IPS DF 4.7 (cell line): ENCODE data around the gene DPP3.

Experiments
- DNase-seq: peaks from one replicate; pipeline ENCODE4 v3.0.0-alpha.2; 2013; ENCODE audit warnings: low spot score; ENCODE audit errors: extremely low read depth

The DPP3 gene

DNA sequence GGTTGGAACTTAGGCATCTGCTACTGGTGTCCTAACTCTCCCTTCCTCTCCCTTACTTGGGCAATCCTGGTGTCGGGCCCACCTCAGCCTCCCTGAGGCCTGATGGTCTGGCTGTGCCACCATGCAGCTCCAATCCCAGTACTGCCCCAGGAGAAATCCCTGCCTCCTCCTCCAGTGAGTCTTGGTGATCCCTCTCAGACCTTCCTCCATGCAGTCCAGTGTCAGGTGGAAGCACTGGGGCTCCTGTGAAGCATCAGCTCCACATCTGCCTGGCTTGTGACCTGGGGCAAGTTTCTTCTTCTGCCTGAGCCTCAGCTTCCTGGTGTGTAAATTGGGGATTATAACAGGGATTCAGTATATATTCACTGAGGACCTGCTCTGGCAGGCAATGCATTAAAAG lies 15.3 kb upstream of the DPP3 start:
- DNase-seq = no peak

DNA sequence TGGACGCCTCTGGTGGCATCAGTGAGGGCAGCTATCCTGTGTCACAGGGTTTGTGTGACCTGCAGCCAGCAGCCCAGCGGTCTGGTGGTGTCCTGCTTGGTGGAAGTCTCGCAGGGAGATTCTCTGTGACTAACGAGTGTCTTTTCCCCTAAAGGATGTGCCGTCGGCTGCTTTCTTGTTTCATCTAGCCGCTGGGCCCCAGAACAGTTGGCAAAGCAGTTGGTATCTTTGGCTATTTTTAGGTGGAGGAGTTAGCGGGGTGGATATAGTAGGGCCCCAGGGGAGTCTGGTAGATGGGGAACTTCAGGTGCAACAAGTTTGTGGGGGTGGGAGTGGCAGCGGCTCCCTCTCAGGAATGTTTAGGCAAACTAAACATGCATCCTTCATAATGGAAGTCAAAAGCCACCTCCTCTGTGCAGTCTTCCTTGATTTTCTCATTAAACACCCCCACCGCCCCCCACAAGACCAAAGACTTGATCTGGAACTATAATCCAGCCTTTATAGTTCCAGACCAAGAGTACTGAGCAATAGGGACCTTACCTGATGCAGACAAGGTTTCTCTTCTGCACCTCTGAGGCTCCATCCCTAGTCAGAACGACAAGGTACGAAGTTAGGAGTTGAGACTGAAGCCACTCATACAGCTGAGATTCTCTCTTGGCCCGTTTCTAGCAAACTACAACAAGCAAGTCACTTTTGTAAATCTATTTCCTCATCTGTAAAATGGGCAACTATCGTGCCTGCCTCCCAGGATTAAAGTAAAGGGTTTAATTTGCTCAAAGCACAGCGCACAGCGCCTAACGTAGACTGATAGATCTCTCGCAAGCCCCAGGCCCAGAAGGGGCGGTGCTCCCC lies 14.6 kb upstream of the DPP3 start:
- no peak for DNase-seq

DNA sequence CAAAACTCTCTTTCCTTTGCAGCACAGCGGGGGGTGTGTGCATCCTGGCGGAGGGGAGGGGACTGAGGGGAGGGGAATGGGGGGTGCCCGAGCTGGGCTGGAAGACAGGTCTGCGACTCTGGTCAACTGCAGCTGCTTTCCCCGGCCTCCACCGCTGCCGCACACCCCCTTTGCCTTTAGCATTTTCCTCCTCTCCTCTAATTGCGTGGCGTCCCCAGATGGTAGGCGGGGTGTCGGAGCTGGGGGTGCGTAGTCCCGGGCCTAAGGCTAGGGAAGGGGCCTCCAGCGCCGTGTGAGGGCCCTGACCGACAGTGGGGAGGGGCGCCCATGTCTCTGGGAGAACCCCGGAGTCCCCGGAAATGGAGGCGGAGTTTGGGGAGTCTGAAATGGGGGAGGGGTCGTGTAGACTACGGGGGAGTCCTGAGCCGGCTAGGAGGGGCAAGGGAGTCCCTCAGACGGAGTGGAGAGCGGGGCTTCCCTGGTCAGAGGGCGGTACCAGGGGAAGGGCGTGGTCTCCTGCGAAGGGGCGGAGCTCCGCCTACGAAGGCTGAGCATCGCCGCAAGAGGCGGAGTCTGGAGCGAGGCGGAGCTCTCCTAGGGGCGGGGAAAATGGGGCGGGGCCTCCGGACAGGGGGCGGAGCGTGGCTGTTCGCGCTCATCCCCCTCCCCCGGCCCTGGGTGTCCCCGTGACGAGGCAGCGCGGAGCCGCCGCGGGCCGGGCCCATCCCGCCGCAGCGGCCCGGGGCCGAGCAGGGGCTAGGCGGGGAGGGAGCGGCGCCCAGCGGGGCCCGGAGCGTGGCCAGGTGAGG lies 13.8 kb upstream of the DPP3 start, which contains the start of gene PELI3:
Gene PELI3, plus strand, starts transcription at position 681 of the 809 bp plus-strand sequence. CDS start 1,224 bp downstream, outside the sequence.
- DNase-seq = peak; percentile 66

DNA sequence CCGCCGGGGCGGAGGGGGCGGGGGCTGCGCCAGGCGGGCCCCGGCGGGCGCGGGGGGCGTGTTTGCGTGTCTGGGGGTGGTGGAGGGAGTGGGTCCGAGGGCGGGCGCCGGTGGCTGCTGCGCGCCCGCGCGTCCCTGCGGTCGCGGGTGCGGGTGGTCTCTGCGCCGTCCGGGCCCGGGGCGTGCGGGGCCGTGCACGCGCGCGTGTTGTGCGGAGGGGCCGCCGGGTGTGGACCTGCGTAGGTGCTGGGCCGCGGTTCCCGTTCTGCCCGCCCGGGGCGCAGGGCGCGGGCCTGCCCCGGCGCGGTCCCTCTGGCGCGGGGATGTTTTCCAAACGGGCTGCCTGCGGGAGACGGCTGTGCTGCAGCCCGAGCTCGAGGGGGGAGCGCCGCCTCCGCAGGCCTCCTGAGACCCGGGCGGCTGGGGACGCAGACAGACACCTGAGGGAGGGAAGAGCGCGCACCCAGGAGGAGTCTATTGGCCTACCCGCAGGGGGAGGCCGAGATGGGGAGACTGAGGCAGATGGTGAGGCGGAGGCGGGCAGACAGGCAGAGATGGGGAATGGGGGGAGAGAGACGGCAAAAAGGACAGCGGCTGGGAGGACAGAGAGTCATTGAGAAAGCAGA lies 13.1 kb upstream of the DPP3 start:
- no peak for DNase-seq

DNA sequence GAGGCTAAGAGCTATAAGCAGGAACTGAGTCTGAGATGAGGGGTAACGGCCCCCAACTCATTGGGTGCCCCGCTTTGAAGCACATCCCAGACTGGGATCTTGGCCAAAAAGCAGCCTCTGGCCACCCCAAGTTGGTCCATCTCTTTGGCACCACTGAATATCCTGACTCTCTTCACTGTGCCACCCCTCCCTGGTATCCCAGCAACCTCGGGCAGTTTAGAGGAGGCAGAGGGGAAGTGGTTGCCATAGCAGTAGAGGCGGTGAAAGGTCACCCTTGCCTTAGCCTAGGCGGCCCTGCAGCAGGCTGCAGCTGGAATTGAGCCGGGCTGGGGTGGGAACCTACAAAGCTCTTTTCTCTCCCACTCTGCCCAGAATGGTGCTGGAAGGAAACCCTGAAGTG lies 12.5 kb upstream of the DPP3 start:
- no peak for DNase-seq

DNA sequence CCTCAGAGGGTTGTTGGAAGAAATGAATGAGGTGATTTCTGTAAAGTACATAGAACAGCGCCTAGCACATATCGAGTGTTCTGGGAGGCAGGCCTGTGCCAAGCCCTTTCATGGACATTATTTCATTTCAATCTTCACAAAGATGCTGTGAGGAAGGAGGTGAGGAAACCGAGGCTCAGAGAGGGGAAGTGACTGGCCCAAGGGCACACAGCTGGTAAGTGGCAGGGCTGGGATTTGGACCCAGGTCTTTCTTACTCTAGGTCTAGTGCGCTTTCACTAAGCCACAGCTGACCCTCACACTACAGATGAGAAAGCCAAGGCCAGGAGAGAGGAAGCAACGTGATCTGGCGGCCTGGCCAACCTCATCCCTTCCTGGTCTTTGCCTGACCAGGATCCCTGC lies 11.5 kb upstream of the DPP3 start:
- no peak for DNase-seq

DNA sequence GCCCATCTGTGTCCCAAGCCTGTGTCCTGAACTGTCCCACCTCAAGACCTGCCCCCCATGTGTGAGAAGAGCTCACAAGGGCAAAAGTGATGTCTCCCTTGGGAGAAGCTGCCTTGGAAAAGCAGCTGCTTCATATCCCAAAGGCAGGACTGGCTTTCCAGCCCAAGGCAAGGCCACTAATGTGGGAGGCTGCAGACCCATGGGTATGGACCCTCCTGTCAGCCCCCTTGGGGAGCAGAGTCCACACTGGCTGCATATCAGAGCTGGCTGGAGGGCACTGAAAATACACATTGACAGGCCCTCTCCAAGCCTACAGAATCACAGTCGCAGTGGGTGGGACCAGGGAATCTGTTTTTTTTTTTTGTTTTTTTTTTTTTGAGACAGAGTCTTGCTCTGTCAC lies 10.8 kb upstream of the DPP3 start:
- no peak for DNase-seq

DNA sequence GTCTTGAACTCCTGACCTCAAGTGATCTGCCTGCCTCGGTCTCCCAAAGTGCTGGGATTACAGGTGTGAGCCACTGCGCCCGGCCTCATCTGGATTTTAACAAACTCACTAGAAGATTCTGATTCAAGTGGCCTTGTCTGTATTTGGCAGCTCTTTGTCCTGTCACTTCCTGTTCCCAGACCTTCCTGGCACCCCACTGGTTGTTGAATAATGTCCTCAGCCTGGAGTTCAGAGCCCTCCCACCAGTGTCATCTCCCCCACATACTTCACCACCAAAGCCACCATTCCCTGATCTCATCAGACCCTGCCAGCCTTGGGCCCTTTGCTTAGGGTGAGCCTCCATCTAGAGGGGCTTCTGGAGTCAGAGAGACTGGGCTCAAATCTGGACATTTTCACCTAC lies 10.2 kb upstream of the DPP3 start:
- no peak for DNase-seq

DNA sequence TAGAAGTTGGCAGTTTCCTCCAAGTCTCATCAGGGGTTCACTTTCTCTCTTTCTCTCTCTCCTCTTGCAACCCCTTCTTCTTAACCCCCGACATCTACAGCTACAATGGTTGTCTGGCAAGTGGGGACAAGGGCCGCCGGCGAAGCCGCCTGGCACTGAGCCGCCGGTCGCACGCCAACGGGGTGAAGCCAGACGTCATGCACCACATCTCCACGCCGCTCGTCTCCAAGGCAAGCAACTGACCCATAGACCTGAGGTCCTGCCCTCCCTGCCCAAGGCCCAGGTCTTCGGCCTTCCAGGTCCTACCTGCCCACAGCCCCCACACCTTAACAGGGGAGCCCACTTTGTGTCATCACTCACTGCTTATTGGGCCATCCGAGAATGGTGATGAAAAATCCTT lies 9.1 kb upstream of the DPP3 start:
- DNase-seq = no peak

DNA sequence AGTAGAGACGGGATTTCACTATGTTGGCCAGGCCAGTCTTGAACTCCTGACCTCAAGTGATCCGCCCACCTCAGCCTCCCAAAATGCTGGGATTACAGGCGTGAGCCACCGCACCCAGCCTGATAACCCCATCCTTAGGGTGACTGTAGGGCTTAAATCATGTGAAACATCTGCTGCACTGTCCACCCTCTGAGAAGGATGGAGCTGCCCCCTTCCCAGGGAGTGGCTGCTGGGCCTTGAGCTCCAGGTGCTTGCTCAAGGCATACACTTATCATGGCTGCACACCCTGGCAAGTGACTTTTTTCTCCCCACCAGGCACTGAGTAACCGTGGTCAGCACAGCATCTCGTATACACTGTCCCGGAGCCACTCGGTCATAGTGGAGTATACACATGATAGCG lies 8.2 kb upstream of the DPP3 start:
- no peak for DNase-seq

DNA sequence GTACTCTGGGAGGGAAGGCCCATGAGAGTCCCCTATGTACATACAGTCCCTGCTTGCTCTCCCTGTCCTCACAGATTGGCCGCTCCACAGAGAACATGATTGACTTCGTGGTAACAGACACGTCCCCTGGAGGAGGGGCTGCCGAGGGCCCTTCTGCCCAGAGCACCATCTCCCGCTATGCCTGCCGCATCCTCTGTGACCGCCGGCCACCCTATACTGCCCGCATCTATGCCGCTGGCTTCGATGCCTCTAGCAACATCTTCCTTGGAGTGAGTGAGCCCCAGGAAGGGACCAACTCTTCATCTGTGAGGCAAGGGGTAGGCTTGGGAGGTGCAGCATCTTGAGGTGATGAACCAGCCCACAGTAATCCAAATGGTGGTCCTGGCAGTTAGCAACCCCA lies 7.1 kb upstream of the DPP3 start:
- no peak for DNase-seq

DNA sequence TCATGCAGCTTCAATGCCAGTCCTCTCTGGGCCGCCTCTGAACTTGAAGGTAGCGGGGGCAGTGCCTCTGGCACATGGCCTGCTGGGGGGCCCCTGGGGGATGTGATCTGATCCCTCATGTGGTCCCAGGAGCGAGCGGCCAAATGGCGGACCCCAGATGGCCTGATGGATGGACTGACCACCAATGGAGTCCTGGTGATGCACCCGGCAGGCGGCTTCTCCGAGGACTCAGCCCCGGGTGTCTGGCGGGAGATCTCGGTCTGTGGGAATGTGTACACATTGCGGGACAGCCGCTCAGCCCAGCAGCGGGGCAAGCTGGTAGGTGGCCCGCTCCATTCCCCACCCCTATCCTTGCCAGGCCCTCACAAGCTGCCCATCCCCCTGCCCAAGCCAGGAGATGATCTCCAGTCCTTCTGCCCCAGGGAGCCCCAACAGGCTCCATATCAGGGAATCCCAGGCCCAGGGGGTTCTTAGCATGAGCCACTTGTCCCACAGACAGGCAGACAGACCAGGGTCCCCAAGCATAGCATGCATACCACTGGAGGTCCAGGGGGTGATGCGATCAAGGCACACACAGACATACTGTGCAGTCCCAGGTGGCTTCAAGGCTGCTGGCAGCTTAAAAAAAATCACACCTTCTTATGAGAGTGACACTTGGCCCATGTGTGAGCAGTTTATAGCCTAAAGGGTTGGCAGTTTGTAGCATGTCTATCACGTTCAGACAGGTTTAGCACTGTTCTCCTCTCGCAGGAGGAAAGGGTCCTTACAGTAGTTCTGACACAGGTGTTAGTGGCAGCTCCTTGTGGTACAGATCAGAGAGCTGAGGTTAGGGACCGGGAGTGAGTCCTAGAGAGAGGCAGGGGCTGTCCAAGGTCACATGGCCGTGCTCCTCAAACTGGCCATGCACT lies 6.4 kb upstream of the DPP3 start:
- DNase-seq = no peak

DNA sequence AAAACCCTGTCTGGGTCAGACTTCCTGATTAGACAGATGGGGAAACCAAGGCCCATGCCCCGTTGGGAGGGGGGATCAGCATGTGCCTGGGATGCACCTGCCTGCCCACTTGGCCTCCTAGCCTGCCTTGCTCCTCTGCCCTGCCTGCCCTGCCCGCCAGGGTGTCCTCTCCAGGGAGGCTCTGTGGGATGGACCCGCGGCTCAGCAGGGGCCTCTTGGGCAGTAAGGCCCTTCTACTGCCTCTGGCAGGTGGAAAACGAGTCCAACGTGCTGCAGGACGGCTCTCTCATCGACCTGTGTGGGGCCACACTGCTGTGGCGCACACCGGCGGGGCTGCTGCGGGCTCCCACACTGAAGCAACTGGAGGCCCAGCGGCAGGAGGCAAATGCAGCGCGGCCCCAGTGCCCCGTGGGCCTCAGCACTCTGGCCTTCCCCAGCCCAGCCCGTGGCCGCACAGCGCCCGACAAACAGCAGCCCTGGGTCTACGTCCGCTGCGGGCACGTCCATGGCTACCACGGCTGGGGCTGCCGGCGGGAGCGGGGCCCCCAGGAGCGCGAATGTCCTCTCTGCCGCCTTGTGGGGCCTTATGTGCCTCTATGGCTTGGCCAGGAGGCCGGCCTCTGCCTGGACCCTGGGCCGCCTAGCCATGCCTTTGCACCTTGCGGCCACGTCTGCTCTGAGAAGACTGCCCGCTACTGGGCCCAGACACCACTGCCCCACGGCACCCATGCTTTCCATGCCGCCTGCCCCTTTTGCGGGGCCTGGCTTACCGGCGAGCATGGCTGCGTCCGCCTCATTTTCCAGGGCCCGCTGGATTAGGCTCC lies 4.7 kb upstream of the DPP3 start:
- DNase-seq = no peak

DNA sequence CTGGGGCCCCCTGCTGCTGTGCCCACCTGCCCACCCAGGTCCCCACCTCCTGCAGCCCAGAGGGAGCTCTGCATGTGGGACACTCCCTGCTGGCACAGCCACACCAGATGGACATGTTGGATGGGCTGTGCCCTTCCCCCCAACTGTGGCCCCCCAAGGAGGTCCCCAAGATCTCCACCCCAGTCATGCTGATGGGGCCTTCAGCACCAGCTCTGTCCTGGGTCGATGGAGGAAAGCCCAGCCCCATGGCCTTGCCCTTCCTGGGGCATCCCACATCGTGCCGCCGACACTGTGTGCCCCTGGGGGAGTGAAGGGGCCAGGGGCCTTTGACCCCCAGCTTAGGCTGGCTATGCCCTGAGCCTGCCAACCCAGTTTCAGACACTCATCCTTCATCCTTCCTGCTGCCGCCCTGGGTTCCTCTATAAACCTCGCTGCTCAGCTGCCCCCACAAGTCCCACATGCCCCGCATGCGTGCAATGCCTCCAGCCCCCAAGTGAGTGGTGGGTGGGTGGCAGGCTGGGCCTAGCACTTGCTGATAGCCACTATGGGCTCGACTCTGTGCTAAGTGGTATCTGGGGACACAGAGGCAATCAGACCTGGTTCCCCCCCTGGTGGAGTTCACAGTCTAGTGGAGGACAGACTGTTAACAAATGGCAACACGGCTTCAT lies 3.9 kb upstream of the DPP3 start:
- DNase-seq = no peak

DNA sequence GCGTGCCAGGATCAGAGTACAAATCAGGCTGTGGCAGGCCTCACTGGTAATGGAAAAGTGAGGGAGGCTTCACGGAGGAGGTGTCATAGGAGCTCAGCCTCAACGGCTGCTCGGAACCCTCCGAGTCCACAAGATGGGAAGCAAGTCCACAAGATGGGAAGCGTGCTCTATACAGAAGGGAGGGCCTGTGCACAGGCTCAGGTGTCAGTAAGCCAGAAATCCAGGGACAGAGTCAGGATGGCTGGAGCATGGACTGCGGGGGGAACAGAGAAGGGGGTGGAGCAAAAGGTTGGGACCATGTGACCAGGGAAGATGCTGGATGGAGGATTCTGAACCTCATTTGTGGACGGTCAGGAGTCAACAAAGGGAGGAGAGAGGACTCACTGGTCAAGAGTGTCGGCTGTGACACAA lies 3.4 kb upstream of the DPP3 start:
- no peak for DNase-seq

DNA sequence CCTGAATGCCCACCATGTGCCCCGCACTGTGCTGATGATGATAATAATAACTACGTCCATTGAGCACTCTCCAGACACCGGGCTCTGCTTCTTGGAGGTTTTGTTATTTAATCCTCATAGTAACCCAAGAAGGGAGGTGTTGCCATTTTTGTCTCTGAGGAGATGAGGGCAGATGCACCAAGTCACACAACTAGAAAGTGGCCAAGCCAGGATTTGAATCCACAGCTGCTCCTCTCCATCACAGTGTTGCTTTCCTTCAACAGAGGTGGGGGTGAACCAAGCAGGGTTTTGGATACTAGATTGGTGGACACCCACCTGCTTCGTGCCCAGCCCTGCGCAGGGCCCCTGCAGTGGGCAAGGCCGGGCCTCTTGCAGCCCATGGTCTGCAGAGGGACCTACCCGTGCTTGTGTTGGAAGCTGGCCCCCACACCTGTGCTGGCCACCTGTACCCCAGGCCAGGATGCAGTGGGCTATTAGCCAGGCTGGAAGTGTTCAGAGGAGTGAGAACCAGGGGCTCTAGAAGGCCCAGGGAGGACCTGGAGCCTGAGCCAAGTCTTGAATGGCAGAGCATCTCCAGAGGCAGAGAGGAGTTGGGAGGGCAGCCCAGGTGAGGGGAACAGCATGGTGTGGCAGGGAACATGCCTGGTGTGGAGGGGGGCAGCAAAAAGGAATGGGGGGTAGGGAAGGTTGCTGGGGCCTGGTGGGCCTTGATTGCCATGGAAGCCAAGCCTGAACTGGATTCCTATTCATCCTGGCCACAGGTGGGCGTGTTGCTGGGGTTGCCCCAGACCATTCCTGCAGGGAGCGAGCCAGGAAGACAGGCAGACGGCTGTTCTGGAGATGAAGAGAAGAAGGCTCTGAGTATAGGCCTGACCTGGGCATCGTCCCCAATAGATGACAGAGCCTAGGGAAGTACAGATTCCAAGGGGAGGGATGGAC lies 2.7 kb upstream of the DPP3 start:
- no peak for DNase-seq

DNA sequence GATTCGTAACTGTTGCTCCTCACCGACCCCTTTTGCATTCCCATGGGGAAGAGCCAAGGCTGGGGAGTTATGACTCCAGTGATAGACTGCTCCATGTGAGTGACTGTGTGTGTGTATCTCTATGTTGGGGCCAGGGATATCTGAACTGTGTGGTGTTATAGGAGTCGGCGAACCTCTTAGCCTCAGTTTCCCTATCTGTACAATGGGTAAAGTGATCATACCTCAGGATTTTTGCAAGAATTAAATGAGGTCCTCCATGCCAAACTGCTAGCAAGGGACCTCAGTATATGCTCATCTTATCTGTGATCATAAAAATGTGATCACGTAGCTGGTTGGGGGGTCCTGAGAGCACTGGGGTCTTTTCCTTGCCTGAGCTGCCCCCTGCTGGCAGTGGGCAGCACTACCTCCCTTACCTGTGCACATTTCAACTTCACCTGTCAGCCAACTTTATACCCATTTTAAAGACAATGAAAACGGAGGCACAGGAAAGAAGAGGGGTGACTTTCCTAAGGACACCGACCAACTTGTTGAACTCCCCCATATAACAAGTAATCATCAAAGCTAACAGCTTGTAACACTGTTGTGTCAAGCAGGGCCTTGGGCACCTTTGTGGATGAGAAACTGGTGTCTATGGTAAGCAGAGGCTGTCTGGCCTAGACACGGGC lies 1.4 kb upstream of the DPP3 start:
- no peak for DNase-seq
